Measurements from ENCODE around the gene OLFM1. TPM values are rescaled to one million over a fixed set of nuclear protein-coding genes. Genes with fewer than 3 reads are reported as not detected.
"Not testable (repeated sequence)": the region's sequence is repeated elsewhere in the genome, so short reads cannot be mapped to it uniquely, and the experiment has no call there.

Gene OLFM1
- polyA plus RNA-seq, 1 donor = 29.3 TPM

DNA sequence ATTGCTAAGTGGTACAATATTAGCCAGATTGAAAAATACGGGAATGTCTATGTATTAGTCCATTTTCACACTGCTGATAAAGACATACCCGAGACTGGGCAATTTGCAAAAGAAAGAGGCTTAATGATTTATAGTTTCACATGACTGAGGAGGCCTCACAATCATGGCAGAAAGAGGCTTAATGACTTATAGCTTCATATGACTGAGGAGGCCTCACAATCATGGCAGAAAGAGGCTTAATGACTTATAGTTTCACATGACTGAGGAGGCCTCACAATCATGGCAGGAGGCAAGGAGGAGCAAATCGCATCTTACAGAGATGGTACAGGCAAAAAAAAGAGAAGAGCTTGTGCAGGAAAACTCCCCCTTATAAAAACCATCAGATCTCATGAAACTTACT, 32.3 kb upstream of the OLFM1 start:
- Histone ChIP-seq H3K9me3 (ENCODE audit: control insufficient read depth, low read depth, low read length) (no peaks in the 10 kb centered on the region), H3K27ac (ENCODE audit: low read length) (no peak overlapping the region), H3K4me1 (ENCODE audit: control insufficient read depth, insufficient read depth, low read length) (no peaks in the 10 kb centered on the region), H3K36me3 (ENCODE audit: control insufficient read depth, insufficient read depth, low read length) (no peaks in the 10 kb centered on the region), H3K27me3 (ENCODE audit: control insufficient read depth, insufficient read depth, low read length) (no peaks in the 10 kb centered on the region), H3K4me3 (ENCODE audit: low read length) (no peak overlapping the region)
- DNase-seq = no peak
- no CpG with 5 or more reads among the region's 3 CpGs for WGBS (ENCODE audit: insufficient coverage, low lambda C conversion rate)

DNA sequence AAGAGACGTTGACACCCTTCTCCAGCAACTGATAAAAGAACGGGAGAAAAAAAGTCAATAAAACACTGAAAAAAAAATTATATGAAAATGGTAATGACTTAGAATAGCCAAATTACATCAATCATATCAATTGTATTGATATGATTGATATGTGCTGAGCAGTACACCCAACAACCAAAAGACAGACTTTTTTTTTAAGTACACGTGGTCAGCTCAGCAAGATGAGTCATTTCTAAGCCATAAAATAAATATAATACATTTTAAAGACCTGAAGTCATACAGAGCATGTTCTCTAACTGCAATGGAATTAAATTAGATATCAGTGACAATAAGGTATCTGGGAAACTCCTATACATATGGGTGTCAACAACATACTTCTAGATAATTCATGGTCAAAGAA, 30.9 kb upstream of the OLFM1 start:
- H3K27ac ChIP-seq (ENCODE audit: low read length) = no peak overlapping the region
- no peaks in the 10 kb centered on the region for H3K27me3 ChIP-seq (ENCODE audit: control insufficient read depth, insufficient read depth, low read length)
- no peaks in the 10 kb centered on the region for H3K4me1 ChIP-seq (ENCODE audit: control insufficient read depth, insufficient read depth, low read length)
- H3K9me3 ChIP-seq (ENCODE audit: control insufficient read depth, low read depth, low read length) = no peaks in the 10 kb centered on the region
- DNase-seq = no peak
- no peaks in the 10 kb centered on the region for H3K36me3 ChIP-seq (ENCODE audit: control insufficient read depth, insufficient read depth, low read length)
- no peak overlapping the region for H3K4me3 ChIP-seq (ENCODE audit: low read length)
- no CpG with 5 or more reads among the region's 3 CpGs for WGBS (ENCODE audit: insufficient coverage, low lambda C conversion rate)

DNA sequence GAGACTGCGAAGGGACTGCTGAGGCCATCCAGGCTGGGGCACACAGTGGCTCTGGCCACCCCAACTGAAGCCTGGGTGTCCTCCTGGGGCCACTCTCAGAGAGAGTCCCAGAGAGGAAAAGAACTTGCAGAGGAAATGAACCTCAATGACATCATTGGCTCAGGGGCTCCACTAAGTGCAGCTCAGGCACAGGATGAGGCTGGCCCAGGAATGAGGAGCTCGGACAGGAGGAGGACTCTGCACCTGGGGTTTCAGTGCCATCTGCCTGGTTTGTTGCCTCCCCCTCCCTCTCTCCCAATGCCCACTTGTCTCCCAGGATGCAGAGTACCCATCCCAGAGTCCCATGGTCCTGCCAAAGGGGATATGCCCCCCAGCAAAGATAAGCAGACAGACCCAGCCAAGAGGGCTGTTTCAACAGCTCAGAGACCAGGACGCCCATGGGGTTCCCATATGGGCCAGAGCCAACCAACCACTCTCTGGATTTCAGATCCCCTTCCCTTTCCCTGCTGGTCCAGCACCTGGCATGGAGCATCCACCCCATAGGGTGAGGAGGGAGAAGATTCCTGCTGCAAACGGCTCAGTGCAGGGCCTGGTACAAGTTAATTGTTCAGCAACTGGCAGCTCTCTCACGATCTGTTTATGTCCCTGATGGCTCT, 26.9 kb upstream of the OLFM1 start:
- Histone ChIP-seq H3K4me3 (ENCODE audit: low read length) (no peak overlapping the region), H3K9me3 (ENCODE audit: control insufficient read depth, low read depth, low read length) (no peaks in the 10 kb centered on the region), H3K27ac (ENCODE audit: low read length) (no peak overlapping the region), H3K36me3 (ENCODE audit: control insufficient read depth, insufficient read depth, low read length) (no peaks in the 10 kb centered on the region), H3K4me1 (ENCODE audit: control insufficient read depth, insufficient read depth, low read length) (no peaks in the 10 kb centered on the region), H3K27me3 (ENCODE audit: control insufficient read depth, insufficient read depth, low read length) (no peaks in the 10 kb centered on the region)
- no CpG with 5 or more reads among the region's 5 CpGs for WGBS (ENCODE audit: insufficient coverage, low lambda C conversion rate)
- no peak for DNase-seq

DNA sequence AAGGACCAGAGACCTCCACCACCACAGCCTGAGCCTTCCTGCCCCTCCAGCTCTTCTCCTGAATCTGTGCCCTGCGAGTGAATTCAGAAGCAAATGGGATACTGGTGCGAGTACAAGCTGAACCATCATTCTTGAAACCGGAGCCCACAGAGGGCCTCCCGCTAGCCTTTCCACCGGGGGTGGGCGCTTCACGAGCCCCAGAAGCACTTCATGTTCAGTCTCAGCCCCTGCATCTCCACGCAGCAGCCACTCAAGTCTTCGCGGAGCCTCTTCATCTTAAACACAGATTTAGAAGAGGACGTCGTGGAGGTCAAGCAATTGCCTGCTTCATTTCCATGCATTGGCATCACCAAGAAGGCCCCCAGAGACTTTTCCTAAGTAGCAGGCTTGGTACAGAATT, 26.0 kb upstream of the OLFM1 start:
- no peaks in the 10 kb centered on the region for H3K27me3 ChIP-seq (ENCODE audit: control insufficient read depth, insufficient read depth, low read length)
- H3K27ac ChIP-seq (ENCODE audit: low read length) = no peak overlapping the region
- H3K4me1 ChIP-seq (ENCODE audit: control insufficient read depth, insufficient read depth, low read length) = no peaks in the 10 kb centered on the region
- DNase-seq = no peak
- whole genome bisulfite sequencing (ENCODE audit: insufficient coverage, low lambda C conversion rate) = no CpG with 5 or more reads among the region's 12 CpGs
- H3K36me3 ChIP-seq (ENCODE audit: control insufficient read depth, insufficient read depth, low read length) = no peaks in the 10 kb centered on the region
- no peak overlapping the region for H3K4me3 ChIP-seq (ENCODE audit: low read length)
- no peaks in the 10 kb centered on the region for H3K9me3 ChIP-seq (ENCODE audit: control insufficient read depth, low read depth, low read length)

DNA sequence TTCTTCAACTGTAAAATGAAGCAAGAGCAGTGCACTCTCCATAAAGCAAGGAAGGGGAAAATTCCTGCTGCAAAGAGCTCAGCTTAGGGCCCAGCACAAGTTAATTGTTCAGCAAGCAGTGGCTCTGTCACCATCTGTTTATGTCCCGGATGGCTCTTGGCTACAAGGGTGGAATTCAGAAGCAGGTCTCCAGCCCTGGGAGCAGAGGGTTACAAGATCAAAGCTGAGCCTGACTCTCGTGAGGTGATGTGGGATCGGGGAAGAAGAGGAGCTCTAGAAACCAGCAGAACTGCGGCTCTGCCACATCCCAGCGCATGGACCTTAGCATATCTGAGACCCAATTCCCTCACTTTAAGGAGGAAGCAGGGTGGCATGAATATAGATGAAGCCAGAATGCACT, 25.2 kb upstream of the OLFM1 start:
- Histone ChIP-seq H3K27ac (ENCODE audit: low read length) (no peak overlapping the region), H3K4me1 (ENCODE audit: control insufficient read depth, insufficient read depth, low read length) (no peaks in the 10 kb centered on the region), H3K9me3 (ENCODE audit: control insufficient read depth, low read depth, low read length) (no peaks in the 10 kb centered on the region), H3K36me3 (ENCODE audit: control insufficient read depth, insufficient read depth, low read length) (no peaks in the 10 kb centered on the region), H3K27me3 (ENCODE audit: control insufficient read depth, insufficient read depth, low read length) (no peaks in the 10 kb centered on the region), H3K4me3 (ENCODE audit: low read length) (no peak overlapping the region)
- no CpG with 5 or more reads among the region's 5 CpGs for WGBS (ENCODE audit: insufficient coverage, low lambda C conversion rate)
- DNase-seq = no peak

DNA sequence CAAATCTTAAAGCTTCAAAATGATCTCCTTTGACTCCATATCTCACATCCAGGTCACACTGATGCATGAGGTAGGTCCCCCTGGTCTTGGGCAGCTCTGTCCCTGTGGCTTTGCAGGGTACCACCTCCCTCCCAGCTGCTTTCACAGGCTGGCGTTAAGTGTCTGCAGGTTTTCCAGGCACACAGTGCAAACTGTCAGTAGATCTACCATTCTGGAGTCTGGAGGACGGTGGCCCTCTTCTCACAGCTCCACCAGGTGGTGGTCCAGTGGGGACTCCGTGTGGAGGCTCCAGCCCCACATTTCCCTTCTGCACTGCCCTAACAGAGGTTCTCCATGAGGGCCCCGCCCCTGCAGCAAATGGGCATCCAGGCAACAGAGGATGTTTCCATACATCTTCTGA, 24.0 kb upstream of the OLFM1 start:
- not testable (repeated sequence) for H3K27me3 ChIP-seq (ENCODE audit: control insufficient read depth, insufficient read depth, low read length); H3K9me3 ChIP-seq (ENCODE audit: control insufficient read depth, low read depth, low read length); H3K27ac ChIP-seq (ENCODE audit: low read length); H3K4me3 ChIP-seq (ENCODE audit: low read length); H3K4me1 ChIP-seq (ENCODE audit: control insufficient read depth, insufficient read depth, low read length); DNase-seq; H3K36me3 ChIP-seq (ENCODE audit: control insufficient read depth, insufficient read depth, low read length)
- no CpG with 5 or more reads among the region's 4 CpGs for WGBS (ENCODE audit: insufficient coverage, low lambda C conversion rate)

DNA sequence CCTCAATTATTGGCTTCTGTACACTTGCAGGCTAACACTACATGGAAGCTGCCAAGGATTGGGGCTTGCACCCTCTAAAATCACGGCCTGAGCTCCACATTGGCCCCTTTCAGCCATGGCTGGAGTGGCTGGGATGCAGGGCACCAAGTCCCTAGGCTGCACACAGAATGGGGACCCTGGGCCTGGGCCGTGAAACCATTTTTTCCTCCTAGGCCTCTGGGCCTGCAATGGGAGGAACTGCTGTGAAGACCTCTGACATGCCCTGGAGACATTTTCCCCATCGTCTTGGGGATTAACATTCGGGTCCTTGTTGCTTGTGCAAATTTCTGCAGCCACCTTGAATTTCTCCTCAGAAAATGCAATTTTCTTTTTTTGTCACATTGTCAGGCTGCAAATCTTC, 23.6 kb upstream of the OLFM1 start:
- not testable (repeated sequence) for H3K9me3 ChIP-seq (ENCODE audit: control insufficient read depth, low read depth, low read length); H3K4me3 ChIP-seq (ENCODE audit: low read length); H3K27ac ChIP-seq (ENCODE audit: low read length); H3K27me3 ChIP-seq (ENCODE audit: control insufficient read depth, insufficient read depth, low read length); H3K4me1 ChIP-seq (ENCODE audit: control insufficient read depth, insufficient read depth, low read length); H3K36me3 ChIP-seq (ENCODE audit: control insufficient read depth, insufficient read depth, low read length); DNase-seq
- WGBS (ENCODE audit: insufficient coverage, low lambda C conversion rate) = no CpG with 5 or more reads among the region's 4 CpGs

DNA sequence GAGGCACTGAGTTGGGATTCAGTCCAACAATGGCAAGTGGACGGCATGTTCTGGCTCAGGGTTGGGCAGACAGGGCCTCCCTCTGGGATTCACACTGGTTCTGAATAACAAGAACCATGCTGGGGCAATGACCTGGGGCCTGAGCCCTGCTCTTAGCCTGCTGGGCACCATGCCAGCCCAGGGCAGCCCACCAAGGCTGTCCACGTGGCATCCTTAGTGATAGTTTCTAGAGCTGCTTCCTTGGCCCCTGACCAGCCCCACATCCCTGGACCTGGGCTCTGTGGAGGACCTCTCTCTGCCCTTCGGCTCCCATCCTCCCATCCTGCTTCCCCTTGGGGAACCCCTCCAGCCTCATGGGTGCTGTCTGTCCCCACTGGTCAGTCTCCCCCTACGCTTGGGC, 22.3 kb upstream of the OLFM1 start:
- H3K4me3 ChIP-seq (ENCODE audit: low read length) = no peak overlapping the region
- DNase-seq = no peak
- no peaks in the 10 kb centered on the region for H3K36me3 ChIP-seq (ENCODE audit: control insufficient read depth, insufficient read depth, low read length)
- WGBS (ENCODE audit: insufficient coverage, low lambda C conversion rate) = no CpG with 5 or more reads among the region's 4 CpGs
- H3K9me3 ChIP-seq (ENCODE audit: control insufficient read depth, low read depth, low read length) = no peaks in the 10 kb centered on the region
- H3K4me1 ChIP-seq (ENCODE audit: control insufficient read depth, insufficient read depth, low read length) = no peaks in the 10 kb centered on the region
- H3K27ac ChIP-seq (ENCODE audit: low read length) = no peak overlapping the region
- peaks cover 12% of the 10 kb centered on the region for H3K27me3 ChIP-seq (ENCODE audit: control insufficient read depth, insufficient read depth, low read length)

DNA sequence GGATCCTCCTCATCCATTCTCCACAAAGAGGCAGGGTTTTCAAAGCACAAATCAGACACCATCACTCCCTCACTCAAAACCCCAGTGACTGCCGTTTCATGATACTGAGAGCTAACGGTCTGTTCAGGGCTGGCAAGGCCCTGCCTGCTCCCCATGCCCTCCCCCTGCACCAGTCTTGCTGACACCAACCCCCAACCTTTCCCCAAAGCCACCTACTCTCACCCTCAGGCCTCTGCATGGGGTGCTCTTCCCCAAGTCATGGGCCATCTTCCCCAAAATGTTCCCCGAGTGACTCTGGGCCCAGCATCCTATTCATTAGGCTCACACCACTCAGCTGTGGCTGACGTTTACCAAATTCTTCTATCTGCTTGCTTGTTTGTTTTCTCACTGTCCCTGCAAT, 21.7 kb upstream of the OLFM1 start:
- Histone ChIP-seq H3K27ac (ENCODE audit: low read length) (no peak overlapping the region), H3K9me3 (ENCODE audit: control insufficient read depth, low read depth, low read length) (no peaks in the 10 kb centered on the region), H3K36me3 (ENCODE audit: control insufficient read depth, insufficient read depth, low read length) (no peaks in the 10 kb centered on the region), H3K4me3 (ENCODE audit: low read length) (no peak overlapping the region), H3K27me3 (ENCODE audit: control insufficient read depth, insufficient read depth, low read length) (peaks cover 14% of the 10 kb centered on the region), H3K4me1 (ENCODE audit: control insufficient read depth, insufficient read depth, low read length) (no peaks in the 10 kb centered on the region)
- WGBS (ENCODE audit: insufficient coverage, low lambda C conversion rate) = no CpG with 5 or more reads among the region's 4 CpGs
- no peak for DNase-seq

DNA sequence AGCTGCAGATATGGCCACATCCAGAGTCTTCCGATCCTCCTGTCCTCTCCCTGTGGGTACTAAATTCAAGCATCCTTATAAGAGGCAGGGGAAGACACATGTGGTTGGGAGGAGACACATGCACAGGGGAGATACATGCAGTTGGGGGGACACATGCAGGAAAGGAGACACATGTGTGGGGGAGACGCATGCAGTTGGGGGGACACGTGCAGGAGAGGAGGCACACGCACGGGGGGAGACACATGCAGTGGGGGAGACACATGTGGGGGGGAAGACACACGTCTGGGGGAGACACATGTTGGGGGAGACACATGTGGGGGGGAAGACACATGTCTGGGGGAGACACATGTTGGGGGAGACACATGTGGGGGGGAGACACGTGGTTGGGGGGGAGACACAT, 21.2 kb upstream of the OLFM1 start:
- no peak overlapping the region for H3K4me3 ChIP-seq (ENCODE audit: low read length)
- no peaks in the 10 kb centered on the region for H3K4me1 ChIP-seq (ENCODE audit: control insufficient read depth, insufficient read depth, low read length)
- H3K9me3 ChIP-seq (ENCODE audit: control insufficient read depth, low read depth, low read length) = no peaks in the 10 kb centered on the region
- no peaks in the 10 kb centered on the region for H3K36me3 ChIP-seq (ENCODE audit: control insufficient read depth, insufficient read depth, low read length)
- peaks cover 14% of the 10 kb centered on the region for H3K27me3 ChIP-seq (ENCODE audit: control insufficient read depth, insufficient read depth, low read length)
- H3K27ac ChIP-seq (ENCODE audit: low read length) = no peak overlapping the region
- WGBS (ENCODE audit: insufficient coverage, low lambda C conversion rate) = no CpG with 5 or more reads among the region's 7 CpGs
- no peak for DNase-seq

DNA sequence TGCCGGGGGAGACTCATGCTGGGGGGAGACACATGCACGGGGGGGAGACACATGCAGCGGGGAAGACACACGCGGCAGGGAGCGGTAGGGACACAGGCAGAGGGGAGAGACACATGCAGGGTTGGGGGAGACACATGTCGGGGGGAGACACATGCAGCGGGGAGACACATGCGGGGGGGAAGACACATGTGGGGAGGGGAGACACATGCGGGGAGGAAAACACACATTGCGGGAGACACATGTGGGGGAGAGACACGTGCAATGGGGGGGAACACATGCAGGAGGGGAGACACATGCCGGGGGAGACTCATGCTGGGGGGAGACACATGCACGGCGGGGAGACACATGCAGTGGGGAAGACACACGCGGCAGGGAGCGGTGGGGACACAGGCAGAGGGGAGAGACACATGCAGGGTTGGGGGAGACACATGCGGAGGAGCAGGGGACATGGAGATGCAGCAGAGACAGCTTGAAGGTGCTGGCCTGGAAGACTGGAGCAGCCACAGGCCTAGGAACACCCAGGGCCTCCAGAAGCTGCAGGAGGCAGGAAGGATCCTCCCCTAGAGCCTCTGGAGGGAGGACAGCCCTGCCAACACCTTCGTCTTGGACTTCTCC, 20.3 kb upstream of the OLFM1 start:
- no peak for DNase-seq

More for the DNA sequence above, 20.3 kb upstream of the OLFM1 start:
- no peak overlapping the region for H3K27ac ChIP-seq (ENCODE audit: low read length)
- no peak overlapping the region for H3K4me3 ChIP-seq (ENCODE audit: low read length)
- no peaks in the 10 kb centered on the region for H3K4me1 ChIP-seq (ENCODE audit: control insufficient read depth, insufficient read depth, low read length)
- H3K36me3 ChIP-seq (ENCODE audit: control insufficient read depth, insufficient read depth, low read length) = no peaks in the 10 kb centered on the region
- H3K9me3 ChIP-seq (ENCODE audit: control insufficient read depth, low read depth, low read length) = no peaks in the 10 kb centered on the region
- no CpG with 5 or more reads among the region's 20 CpGs for WGBS (ENCODE audit: insufficient coverage, low lambda C conversion rate)
- H3K27me3 ChIP-seq (ENCODE audit: control insufficient read depth, insufficient read depth, low read length) = peaks cover 15% of the 10 kb centered on the region

All from large intestine (tissue), 3 donors.